ENCODE measurements around the gene VAT1.

Gene VAT1

DNA sequence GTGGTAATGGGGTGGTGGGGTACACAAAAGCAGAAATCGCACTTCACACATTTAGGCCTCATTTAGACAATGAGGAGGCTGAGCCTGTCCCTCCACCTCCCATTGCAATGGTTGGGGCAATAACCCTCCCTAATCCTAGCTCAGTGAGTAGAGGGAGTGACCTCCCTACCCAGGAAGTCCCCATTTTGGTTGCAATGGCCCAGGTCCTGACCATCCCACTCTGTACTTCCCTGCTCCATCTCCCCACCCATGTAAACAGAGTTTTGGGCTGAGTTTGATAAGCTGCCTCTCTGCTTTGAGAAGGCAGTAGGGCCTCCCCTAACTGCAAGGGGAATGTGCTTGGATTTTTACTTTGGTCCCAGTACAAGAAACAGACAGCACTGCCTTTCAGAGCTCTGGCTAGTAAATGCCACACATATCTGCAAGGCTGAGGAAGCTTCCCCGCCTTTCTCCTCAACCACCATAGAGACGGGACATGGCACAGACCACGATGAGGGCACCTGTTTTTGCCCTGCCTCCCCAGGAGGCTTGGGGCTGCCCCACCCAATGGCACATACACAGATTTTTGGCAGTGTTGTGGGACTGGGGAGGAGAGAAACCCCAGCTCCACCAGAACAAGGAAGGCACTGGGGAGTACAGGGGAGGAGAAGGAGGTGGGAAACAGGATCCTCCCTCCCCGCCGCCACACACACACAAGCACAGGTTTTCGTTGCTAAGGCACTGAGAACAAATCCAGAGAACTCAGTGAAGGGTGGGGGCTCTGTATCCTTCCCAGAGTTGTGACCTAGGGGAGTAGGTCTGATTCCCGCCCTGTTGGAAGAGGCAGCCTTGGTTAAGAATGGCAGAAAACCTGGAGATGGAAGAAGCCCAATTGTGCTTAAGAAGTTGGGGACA is 7.3 kb downstream of the VAT1 start:
- no peak for DNase-seq (ENCODE audit: extremely low read depth, insufficient read length)

DNA sequence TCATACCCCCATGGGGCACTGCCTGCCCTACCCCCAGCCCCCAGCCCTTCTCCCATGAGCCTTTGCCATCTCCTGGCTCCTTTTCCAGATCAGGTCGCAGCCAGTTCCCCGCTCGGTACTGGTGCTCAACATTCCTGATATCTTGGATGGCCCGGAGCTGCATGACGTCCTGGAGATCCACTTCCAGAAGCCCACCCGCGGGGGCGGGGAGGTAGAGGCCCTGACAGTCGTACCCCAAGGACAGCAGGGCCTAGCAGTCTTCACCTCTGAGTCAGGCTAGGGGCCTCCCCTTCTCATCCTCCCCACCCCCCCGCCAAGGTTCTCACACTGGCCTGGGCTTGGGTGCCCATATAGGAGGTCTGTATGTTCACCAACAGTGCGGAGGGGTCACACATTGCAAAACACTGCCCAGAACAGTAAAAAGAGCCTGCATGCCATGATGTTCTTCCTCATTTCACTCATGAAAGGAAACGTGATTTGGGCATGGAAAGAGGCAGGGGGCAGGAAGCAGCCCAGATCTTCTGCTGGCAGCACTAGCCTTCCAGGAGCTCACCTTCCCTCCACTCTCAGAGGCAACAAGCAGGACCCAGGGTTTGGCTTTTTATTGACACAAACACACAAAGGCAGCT is 8.1 kb downstream of the VAT1 start:
- peaks cover 23% of the 10 kb centered on the region for H3K36me3 ChIP-seq (ENCODE audit: control insufficient read depth, insufficient read depth, low read length)
- no peak overlapping the region for H3K4me3 ChIP-seq (replicated peaks; ENCODE audit: low read depth, low read length)
- no peak for DNase-seq (ENCODE audit: extremely low read depth, insufficient read length)
- TF ChIP-seq, protein P1, sequence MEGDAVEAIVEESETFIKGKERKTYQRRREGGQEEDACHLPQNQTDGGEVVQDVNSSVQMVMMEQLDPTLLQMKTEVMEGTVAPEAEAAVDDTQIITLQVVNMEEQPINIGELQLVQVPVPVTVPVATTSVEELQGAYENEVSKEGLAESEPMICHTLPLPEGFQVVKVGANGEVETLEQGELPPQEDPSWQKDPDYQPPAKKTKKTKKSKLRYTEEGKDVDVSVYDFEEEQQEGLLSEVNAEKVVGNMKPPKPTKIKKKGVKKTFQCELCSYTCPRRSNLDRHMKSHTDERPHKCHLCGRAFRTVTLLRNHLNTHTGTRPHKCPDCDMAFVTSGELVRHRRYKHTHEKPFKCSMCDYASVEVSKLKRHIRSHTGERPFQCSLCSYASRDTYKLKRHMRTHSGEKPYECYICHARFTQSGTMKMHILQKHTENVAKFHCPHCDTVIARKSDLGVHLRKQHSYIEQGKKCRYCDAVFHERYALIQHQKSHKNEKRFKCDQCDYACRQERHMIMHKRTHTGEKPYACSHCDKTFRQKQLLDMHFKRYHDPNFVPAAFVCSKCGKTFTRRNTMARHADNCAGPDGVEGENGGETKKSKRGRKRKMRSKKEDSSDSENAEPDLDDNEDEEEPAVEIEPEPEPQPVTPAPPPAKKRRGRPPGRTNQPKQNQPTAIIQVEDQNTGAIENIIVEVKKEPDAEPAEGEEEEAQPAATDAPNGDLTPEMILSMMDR (IDR thresholded peaks at IDR 0.05; ENCODE audit: insufficient read depth, low read length, poor library complexity, severe bottlenecking): no peak
- H3K27me3 ChIP-seq (replicated peaks; ENCODE audit: control insufficient read depth, insufficient read depth, low read length): no peaks in the 10 kb centered on the region

More for the DNA sequence above, 7.3 kb downstream of the VAT1 start:
- Histone ChIP-seq H3K36me3 (ENCODE audit: control insufficient read depth, insufficient read depth, low read length) (peaks cover 23% of the 10 kb centered on the region), H3K4me3 (replicated peaks; ENCODE audit: low read depth, low read length) (no peak overlapping the region), H3K27me3 (replicated peaks; ENCODE audit: control insufficient read depth, insufficient read depth, low read length) (no peaks in the 10 kb centered on the region)
- TF ChIP-seq, protein P1 (IDR thresholded peaks at IDR 0.05; ENCODE audit: insufficient read depth, low read length, poor library complexity, severe bottlenecking): no peak

DNA sequence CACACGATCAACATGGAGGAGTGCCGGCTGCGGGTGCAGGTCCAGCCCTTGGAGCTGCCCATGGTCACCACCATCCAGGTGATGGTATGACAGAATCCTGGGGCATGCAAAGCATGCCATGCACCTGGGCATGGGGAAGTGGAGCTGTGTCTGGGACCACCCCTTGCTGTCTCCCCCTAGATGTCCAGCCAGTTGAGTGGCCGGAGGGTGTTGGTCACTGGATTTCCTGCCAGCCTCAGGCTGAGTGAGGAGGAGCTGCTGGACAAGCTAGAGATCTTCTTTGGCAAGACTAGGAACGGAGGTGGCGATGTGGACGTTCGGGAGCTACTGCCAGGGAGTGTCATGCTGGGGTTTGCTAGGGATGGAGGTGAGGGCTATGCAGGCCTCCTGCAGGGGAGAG is 8.9 kb downstream of the VAT1 start:
- peaks cover 23% of the 10 kb centered on the region for H3K36me3 ChIP-seq (ENCODE audit: control insufficient read depth, insufficient read depth, low read length)
- no peak for DNase-seq (ENCODE audit: extremely low read depth, insufficient read length)

DNA sequence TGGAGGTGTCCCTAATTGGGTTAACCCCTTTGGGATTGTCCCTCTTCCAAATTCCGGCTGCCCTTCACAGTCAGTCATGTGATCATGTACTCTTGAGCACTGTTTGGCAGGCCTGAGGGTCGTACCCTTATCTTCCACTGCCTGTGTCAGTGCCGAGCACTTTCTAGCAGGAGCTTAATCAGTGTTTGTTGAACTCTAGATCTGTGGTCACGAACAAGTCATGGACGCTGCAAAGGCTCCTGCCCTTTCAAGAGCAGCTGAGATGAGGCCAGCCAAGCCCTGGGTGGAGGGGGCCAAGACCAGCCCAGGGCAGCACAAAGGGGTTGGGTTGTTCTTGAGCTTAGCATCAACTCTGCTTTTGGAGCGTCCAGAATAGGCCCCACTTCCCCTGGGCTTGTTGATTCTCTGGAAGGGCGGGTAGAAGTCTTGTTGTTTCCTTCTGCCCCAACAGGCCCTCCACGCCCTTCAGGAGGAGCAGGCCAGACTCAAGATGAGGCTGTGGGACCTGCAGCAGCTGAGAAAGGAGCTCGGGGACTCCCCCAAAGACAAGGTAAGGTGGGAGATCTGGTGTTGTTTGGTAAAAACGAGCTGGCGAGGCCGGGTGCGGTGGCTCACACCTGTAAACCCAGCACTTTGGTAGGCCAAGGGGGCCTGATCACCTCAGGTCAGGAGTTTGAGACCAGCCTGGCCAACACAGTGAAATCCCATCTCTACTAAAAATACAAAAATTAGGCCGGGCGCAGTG is 10.3 kb downstream of the VAT1 start:
- no peak for DNase-seq (ENCODE audit: extremely low read depth, insufficient read length)
- Histone ChIP-seq H3K27me3 (replicated peaks; ENCODE audit: control insufficient read depth, insufficient read depth, low read length) (no peaks in the 10 kb centered on the region), H3K4me3 (replicated peaks; ENCODE audit: low read depth, low read length) (no peak overlapping the region), H3K36me3 (ENCODE audit: control insufficient read depth, insufficient read depth, low read length) (peaks cover 23% of the 10 kb centered on the region)
- TF ChIP-seq, protein P1 (IDR thresholded peaks at IDR 0.05; ENCODE audit: insufficient read depth, low read length, poor library complexity, severe bottlenecking): no peak

More for the DNA sequence above, 8.9 kb downstream of the VAT1 start:
- no peaks in the 10 kb centered on the region for H3K27me3 ChIP-seq (replicated peaks; ENCODE audit: control insufficient read depth, insufficient read depth, low read length)
- H3K4me3 ChIP-seq (replicated peaks; ENCODE audit: low read depth, low read length): no peak overlapping the region
- TF ChIP-seq, protein P1 (IDR thresholded peaks at IDR 0.05; ENCODE audit: insufficient read depth, low read length, poor library complexity, severe bottlenecking): no peak

DNA sequence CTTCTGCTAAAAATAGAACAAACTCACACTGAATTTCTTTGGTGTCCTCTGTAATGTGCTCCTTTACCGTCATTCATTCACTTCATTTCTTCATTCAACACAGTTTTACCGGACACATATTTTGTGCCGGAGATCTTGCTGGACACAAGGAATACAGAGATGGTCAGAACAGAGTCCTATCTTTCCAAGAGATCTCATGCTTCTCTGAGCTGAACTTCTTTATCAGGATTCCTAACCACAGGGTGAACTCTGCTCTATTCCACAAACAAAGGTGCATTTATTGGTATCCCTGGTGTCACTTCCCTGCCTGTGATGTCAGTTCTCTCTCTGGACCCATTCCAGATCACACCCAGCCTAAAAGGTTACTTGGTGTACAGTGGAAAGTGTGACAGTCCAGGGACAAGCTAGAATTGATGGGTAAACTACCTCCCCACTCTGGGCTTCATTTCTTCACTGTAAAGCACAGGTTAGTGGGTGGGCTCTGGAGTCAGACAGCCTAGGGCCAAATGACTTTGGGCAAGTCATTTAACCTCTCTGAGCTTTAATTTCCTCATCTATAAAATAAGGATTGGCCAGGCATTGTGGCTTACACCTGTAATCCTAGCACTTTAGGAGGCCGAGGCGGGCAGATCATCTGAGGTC is 11.4 kb downstream of the VAT1 start:
- H3K27me3 ChIP-seq (replicated peaks; ENCODE audit: control insufficient read depth, insufficient read depth, low read length): no peaks in the 10 kb centered on the region
- TF ChIP-seq, protein P1 (IDR thresholded peaks at IDR 0.05; ENCODE audit: insufficient read depth, low read length, poor library complexity, severe bottlenecking): no peak
- peaks cover 23% of the 10 kb centered on the region for H3K36me3 ChIP-seq (ENCODE audit: control insufficient read depth, insufficient read depth, low read length)
- H3K4me3 ChIP-seq (replicated peaks; ENCODE audit: low read depth, low read length): no peak overlapping the region
- no peak for DNase-seq (ENCODE audit: extremely low read depth, insufficient read length)
